OCI-LY7 (cell line): ENCODE measurements around the gene DGAT2. TPM values are rescaled to one million over a fixed set of nuclear protein-coding genes. Genes with fewer than 3 reads are reported as not detected.

ENCODE experiments used
- BruUV-seq: library from RNA; stranded (reverse); fragments of 400-500 nt; replicated peaks from 2 replicates; lab custom pipeline; 2021; lab: Mats Ljungman, UMichigan
- CTCF ChIA-PET: fragments of 300-600 bp; sonication (Branson Sonifier 250); formaldehyde crosslinking; loops from one replicate; lab custom pipeline; 2022; ENCODE audit warnings: antibody characterized with exemption; ENCODE audit not compliant: unreplicated experiment; lab: Charles Lee
- POLR2A ChIA-PET: fragments of 300-600 bp; sonication (Branson Sonifier 250); formaldehyde crosslinking; loops from one replicate; lab custom pipeline; 2022; ENCODE audit warnings: antibody characterized with exemption; lab: Charles Lee
- DNase-seq: peaks from one replicate; pipeline ENCODE4 v3.0.0-alpha.2; 2015; ENCODE audit warnings: low spot score
- H2AFZ ChIP-seq: fragments of 200-600 bp; sonication (generic), shearing (Covaris generic); 2 replicates; pipeline ENCODE4 v1.6.1; 2014; ENCODE audit warnings: mild to moderate bottlenecking, antibody characterized with exemption, low read length, moderate library complexity
- H3K27ac ChIP-seq: fragments of 200-600 bp; sonication (generic); 2 replicates; pipeline ENCODE4 v1.5.1; 2014; ENCODE audit warnings: mixed run types, low read depth, mild to moderate bottlenecking, moderate library complexity, low read length, inconsistent platforms; ENCODE audit not compliant: poor library complexity, severe bottlenecking
- H3K36me3 ChIP-seq: fragments of 200-600 bp; sonication (generic); 2 replicates; pipeline ENCODE4 v1.6.1; 2014; ENCODE audit warnings: mild to moderate bottlenecking, antibody characterized with exemption, low read length, moderate library complexity, mixed read lengths; ENCODE audit not compliant: insufficient read depth
- H3K4me1 ChIP-seq: fragments of 200-600 bp; sonication (generic); 2 replicates; pipeline ENCODE4 v1.5.1; 2014; ENCODE audit warnings: mild to moderate bottlenecking, low read length; ENCODE audit not compliant: insufficient read depth, poor library complexity, severe bottlenecking
- H3K4me2 ChIP-seq: fragments of 200-600 bp; sonication (generic); 2 replicates; pipeline ENCODE4 v1.6.1; 2014; ENCODE audit warnings: mild to moderate bottlenecking, low read length
- H3K4me3 ChIP-seq: fragments of 200-600 bp; sonication (generic); 2 replicates; pipeline ENCODE4 v1.5.1; 2014; ENCODE audit warnings: mild to moderate bottlenecking, low read depth, low read length; ENCODE audit not compliant: poor library complexity, severe bottlenecking
- H3K79me2 ChIP-seq: fragments of 200-600 bp; sonication (generic); 2 replicates; pipeline ENCODE4 v1.6.1; 2016; ENCODE audit warnings: low read depth, mild to moderate bottlenecking, low read length, moderate library complexity, mixed read lengths; ENCODE audit not compliant: insufficient read depth
- H3K9me2 ChIP-seq: fragments of 200-600 bp; sonication (generic); 2 replicates; pipeline ENCODE4 v1.6.1; 2016; ENCODE audit warnings: mild to moderate bottlenecking, low read length, mixed read lengths; ENCODE audit not compliant: insufficient read depth
- H3K9me3 ChIP-seq: fragments of 200-600 bp; sonication (generic); 2 replicates; pipeline ENCODE4 v1.6.1; 2014; ENCODE audit warnings: mild to moderate bottlenecking, mixed run types, low read length, mixed read lengths
- H4K20me1 ChIP-seq: fragments of 200-600 bp; sonication (generic); 2 replicates; pipeline ENCODE4 v1.6.1; 2014; ENCODE audit warnings: mild to moderate bottlenecking, antibody characterized with exemption, low read length, moderate library complexity, mixed read lengths; ENCODE audit not compliant: insufficient read depth
- EZH2phosphoT487 ChIP-seq: fragments of 200-600 bp; sonication (generic); IDR thresholded peaks from 2 replicates; pipeline ENCODE4 v1.6.1; 2018; ENCODE audit warnings: low read depth, borderline replicate concordance, mild to moderate bottlenecking, mixed run types, antibody characterized with exemption, low read length, moderate library complexity, mixed read lengths
- intact Hi-C: fragments of 100-400 bp; cut with micrococcal nuclease; formaldehyde crosslinking; loops from one replicate; pipeline ENCODE4 v1.10.0; 2022; ENCODE audit not compliant: unreplicated experiment
- total RNA-seq, 2 experiments: library from RNA; depleted of rRNA in 1 of 2; stranded (reverse); fragments of >200 nt in 1 of 2; shearing (Covaris generic) in 1 of 2; gene quantifications; 2 replicates each; pipeline ENCODE4 v1.2.3, GENCODE V29; 2014 to 2022
- TF ChIP-seq, protein P1 (sequence below): fragments of 200-600 bp; sonication (generic); conservative IDR thresholded peaks from 2 replicates; pipeline ENCODE4 v1.5.1; 2014; ENCODE audit warnings: mild to moderate bottlenecking, antibody characterized with exemption, low read length, moderate library complexity, mixed read lengths

Gene DGAT2
- total RNA-seq, 2 experiments from 2014 or later = 5.6 to 6.5 TPM

DNA sequence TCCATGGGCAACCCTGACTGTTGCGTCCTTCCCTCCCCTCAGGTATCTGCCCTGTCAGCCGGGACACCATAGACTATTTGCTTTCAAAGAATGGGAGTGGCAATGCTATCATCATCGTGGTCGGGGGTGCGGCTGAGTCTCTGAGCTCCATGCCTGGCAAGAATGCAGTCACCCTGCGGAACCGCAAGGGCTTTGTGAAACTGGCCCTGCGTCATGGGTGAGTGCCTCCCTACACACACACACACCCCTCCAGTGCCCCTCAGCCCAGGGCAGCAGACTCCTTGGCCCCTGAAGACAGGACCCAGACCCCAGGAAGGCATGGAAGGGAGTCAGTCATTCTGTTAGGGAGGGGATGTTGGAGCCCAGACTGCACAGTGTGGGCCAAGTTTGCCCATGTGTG is 28.5 kb downstream of the DGAT2 start:
- intact Hi-C loops = no loop called here
- POLR2A ChIA-PET = interaction anchor here (0.7 kb wide), 1 partner anchor 11 kb away, joined by 5 read pairs; no protein-coding TSS in a partner anchor

DNA sequence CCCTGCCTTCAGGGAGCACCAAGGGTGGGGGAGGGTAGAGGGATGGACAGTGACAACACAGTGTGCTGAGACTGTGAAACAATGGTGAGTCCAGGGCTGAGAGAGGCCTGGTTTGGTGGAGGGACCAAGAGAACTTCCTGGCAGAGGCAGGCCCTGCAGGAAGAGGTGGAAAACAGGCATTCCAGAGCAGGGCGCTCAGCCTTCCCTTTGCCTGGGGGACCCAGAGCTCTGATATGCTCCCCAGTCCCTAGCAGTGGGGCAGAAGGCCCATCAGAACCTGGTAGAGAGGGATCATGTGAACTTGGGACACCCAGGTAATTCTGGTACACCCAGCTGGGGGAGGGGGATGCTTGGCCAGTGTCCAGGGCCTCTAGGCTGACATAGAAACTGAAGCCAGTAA is 29.2 kb downstream of the DGAT2 start:
- Histone ChIP-seq H4K20me1 (no peaks in the 10 kb centered on the region), H3K9me2 (no peaks in the 10 kb centered on the region), H3K4me3 (no peak overlapping the region), H3K27ac (no peak overlapping the region), H3K79me2 (no peaks in the 10 kb centered on the region), H2AFZ (no peak overlapping the region), H3K4me1 (peaks cover 7% of the 10 kb centered on the region), H3K9me3 (no peaks in the 10 kb centered on the region), H3K36me3 (peaks cover 13% of the 10 kb centered on the region), H3K4me2 (no peak overlapping the region)
- DNase-seq = no peak
- POLR2A ChIA-PET = no interaction called here
- TF ChIP-seq, protein P1, sequence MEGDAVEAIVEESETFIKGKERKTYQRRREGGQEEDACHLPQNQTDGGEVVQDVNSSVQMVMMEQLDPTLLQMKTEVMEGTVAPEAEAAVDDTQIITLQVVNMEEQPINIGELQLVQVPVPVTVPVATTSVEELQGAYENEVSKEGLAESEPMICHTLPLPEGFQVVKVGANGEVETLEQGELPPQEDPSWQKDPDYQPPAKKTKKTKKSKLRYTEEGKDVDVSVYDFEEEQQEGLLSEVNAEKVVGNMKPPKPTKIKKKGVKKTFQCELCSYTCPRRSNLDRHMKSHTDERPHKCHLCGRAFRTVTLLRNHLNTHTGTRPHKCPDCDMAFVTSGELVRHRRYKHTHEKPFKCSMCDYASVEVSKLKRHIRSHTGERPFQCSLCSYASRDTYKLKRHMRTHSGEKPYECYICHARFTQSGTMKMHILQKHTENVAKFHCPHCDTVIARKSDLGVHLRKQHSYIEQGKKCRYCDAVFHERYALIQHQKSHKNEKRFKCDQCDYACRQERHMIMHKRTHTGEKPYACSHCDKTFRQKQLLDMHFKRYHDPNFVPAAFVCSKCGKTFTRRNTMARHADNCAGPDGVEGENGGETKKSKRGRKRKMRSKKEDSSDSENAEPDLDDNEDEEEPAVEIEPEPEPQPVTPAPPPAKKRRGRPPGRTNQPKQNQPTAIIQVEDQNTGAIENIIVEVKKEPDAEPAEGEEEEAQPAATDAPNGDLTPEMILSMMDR = no peak
- no peak for TF ChIP-seq EZH2phosphoT487
- intact Hi-C loops = no loop called here
- no TSS peak for BruUV-seq
- CTCF ChIA-PET = no interaction called here

More for the DNA sequence above, 28.5 kb downstream of the DGAT2 start:
- Histone ChIP-seq H3K9me3 (no peaks in the 10 kb centered on the region), H3K4me2 (no peak overlapping the region), H3K27ac (no peak overlapping the region), H4K20me1 (no peaks in the 10 kb centered on the region), H3K36me3 (peaks cover 13% of the 10 kb centered on the region), H2AFZ (no peak overlapping the region), H3K4me3 (no peak overlapping the region), H3K9me2 (no peaks in the 10 kb centered on the region), H3K4me1 (peaks cover 7% of the 10 kb centered on the region), H3K79me2 (no peaks in the 10 kb centered on the region)
- CTCF ChIA-PET = no interaction called here
- DNase-seq = no peak
- no TSS peak for BruUV-seq
- TF ChIP-seq EZH2phosphoT487 = no peak
- TF ChIP-seq, protein P1 = no peak

DNA sequence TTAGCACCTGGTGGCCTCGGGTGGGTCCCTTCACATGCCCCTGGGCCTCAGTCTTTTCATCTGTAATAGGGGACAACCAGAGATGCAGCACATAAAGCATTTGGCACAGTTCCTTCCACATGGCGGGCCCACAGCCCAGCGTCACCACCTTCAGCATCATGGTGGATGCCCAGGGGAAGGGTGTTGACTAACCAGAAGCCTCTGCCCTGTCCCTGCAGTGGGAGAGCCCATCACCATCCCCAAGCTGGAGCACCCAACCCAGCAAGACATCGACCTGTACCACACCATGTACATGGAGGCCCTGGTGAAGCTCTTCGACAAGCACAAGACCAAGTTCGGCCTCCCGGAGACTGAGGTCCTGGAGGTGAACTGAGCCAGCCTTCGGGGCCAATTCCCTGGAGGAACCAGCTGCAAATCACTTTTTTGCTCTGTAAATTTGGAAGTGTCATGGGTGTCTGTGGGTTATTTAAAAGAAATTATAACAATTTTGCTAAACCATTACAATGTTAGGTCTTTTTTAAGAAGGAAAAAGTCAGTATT is 31.6 kb downstream of the DGAT2 start:
- H3K79me2 ChIP-seq = no peaks in the 10 kb centered on the region
- peaks cover 13% of the 10 kb centered on the region for H3K36me3 ChIP-seq
- POLR2A ChIA-PET = no interaction called here
- CTCF ChIA-PET = no interaction called here
- no peak overlapping the region for H3K4me2 ChIP-seq
- H3K27ac ChIP-seq = no peak overlapping the region
- no peaks in the 10 kb centered on the region for H3K9me3 ChIP-seq
- intact Hi-C loops = loop anchor here (5.0 kb wide), 1 partner anchor 352 kb away; no protein-coding TSS in a partner anchor
- H2AFZ ChIP-seq = no peak overlapping the region
- no peak for DNase-seq
- TF ChIP-seq, protein P1 = no peak
- no peak for TF ChIP-seq EZH2phosphoT487
- no peak overlapping the region for H3K4me3 ChIP-seq
- peaks cover 7% of the 10 kb centered on the region for H3K4me1 ChIP-seq
- no peaks in the 10 kb centered on the region for H4K20me1 ChIP-seq
- H3K9me2 ChIP-seq = no peaks in the 10 kb centered on the region
- BruUV-seq = no TSS peak
